Measurements from ENCODE around the gene NR2C1.

The NR2C1 gene

GRCh38 chr12:95002754-95003153, 70.7 kb downstream of the NR2C1 start:
- TF ChIP-seq REST (IDR thresholded peaks at IDR 0.05; ENCODE audit: insufficient read depth in 1 of 2, low read depth in 2 of 2, low read length in 2 of 2) (no peak), SIN3A (IDR thresholded peaks at IDR 0.05; ENCODE audit: borderline replicate concordance, insufficient read depth, low read length) (no peak), FOXP2 (optimal IDR thresholded peaks at IDR 0.05; ENCODE audit: borderline replicate concordance, extremely low read depth, extremely low read length, insufficient read depth) (no peak), POLR2AphosphoS5 (IDR thresholded peaks at IDR 0.05; ENCODE audit: low read depth, low read length) (no peak), TAF1 (IDR thresholded peaks at IDR 0.05; ENCODE audit: borderline replicate concordance, insufficient read depth, low read length) (no peak)

GRCh38 chr12:94998326-94998725, 75.1 kb downstream of the NR2C1 start:
- no peak for TF ChIP-seq FOXP2 (optimal IDR thresholded peaks at IDR 0.05; ENCODE audit: borderline replicate concordance, extremely low read depth, extremely low read length, insufficient read depth)
- TF ChIP-seq POLR2AphosphoS5 (IDR thresholded peaks at IDR 0.05; ENCODE audit: low read depth, low read length), result no peak
- TF ChIP-seq REST (IDR thresholded peaks at IDR 0.05; ENCODE audit: insufficient read depth in 1 of 2, low read depth in 2 of 2, low read length in 2 of 2), result no peak
- no peak for TF ChIP-seq SIN3A (IDR thresholded peaks at IDR 0.05; ENCODE audit: borderline replicate concordance, insufficient read depth, low read length)
- no peak for TF ChIP-seq TAF1 (IDR thresholded peaks at IDR 0.05; ENCODE audit: borderline replicate concordance, insufficient read depth, low read length)

- TF ChIP-seq TAF1 (IDR thresholded peaks at IDR 0.05; ENCODE audit: borderline replicate concordance, insufficient read depth, low read length), result no peak
- TF ChIP-seq POLR2AphosphoS5 (IDR thresholded peaks at IDR 0.05; ENCODE audit: low read depth, low read length), result no peak
- no peak for TF ChIP-seq FOXP2 (optimal IDR thresholded peaks at IDR 0.05; ENCODE audit: borderline replicate concordance, extremely low read depth, extremely low read length, insufficient read depth)
- no peak for TF ChIP-seq REST (IDR thresholded peaks at IDR 0.05; ENCODE audit: insufficient read depth in 1 of 2, low read depth in 2 of 2, low read length in 2 of 2)
- TF ChIP-seq SIN3A (IDR thresholded peaks at IDR 0.05; ENCODE audit: borderline replicate concordance, insufficient read depth, low read length), result no peak
These were observed 75.7 kb downstream of the NR2C1 start for GRCh38 chr12:94997726-94998125.

GRCh38 chr12:94997061-94997460, 76.4 kb downstream of the NR2C1 start:
- TF ChIP-seq SIN3A (IDR thresholded peaks at IDR 0.05; ENCODE audit: borderline replicate concordance, insufficient read depth, low read length) (no peak), POLR2AphosphoS5 (IDR thresholded peaks at IDR 0.05; ENCODE audit: low read depth, low read length) (no peak), REST (IDR thresholded peaks at IDR 0.05; ENCODE audit: insufficient read depth in 1 of 2, low read depth in 2 of 2, low read length in 2 of 2) (no peak)

GRCh38 chr12:94994312-94994711, 79.1 kb downstream of the NR2C1 start:
- TF ChIP-seq POLR2AphosphoS5 (IDR thresholded peaks at IDR 0.05; ENCODE audit: low read depth, low read length) (no peak), REST (IDR thresholded peaks at IDR 0.05; ENCODE audit: insufficient read depth in 1 of 2, low read depth in 2 of 2, low read length in 2 of 2) (no peak), FOXP2 (optimal IDR thresholded peaks at IDR 0.05; ENCODE audit: borderline replicate concordance, extremely low read depth, extremely low read length, insufficient read depth) (no peak)

All from PFSK-1 (cell line).